ENCODE measurements around the gene SCLY.

Gene SCLY

GRCh38 chr2:238097988-238098871 is 37.4 kb downstream of the SCLY start:
- no peak for DNase-seq (ENCODE audit: low read depth)

- no peak for DNase-seq (ENCODE audit: low read depth)
Observed at GRCh38 chr2:238098901-238099713, 38.3 kb downstream of the SCLY start.

GRCh38 chr2:238099714-238100048 is 38.9 kb downstream of the SCLY start:
- no peak for DNase-seq (ENCODE audit: low read depth)

- DNase-seq (ENCODE audit: low read depth): no peak
Observed at GRCh38 chr2:238100049-238100820, 39.4 kb downstream of the SCLY start, which contains the start of gene ESPNL. TSS of gene ESPNL (plus strand) at chr2:238100340. CDS start at chr2:238100420, 80 bp downstream.

GRCh38 chr2:238100821-238101771 is 40.3 kb downstream of the SCLY start:
- no peak for DNase-seq (ENCODE audit: low read depth)

- DNase-seq (ENCODE audit: low read depth): no peak
Observed at GRCh38 chr2:238101891-238102841, 41.4 kb downstream of the SCLY start.

- no peak for DNase-seq (ENCODE audit: low read depth)
Observed at GRCh38 chr2:238102865-238103264, 42.1 kb downstream of the SCLY start.

- no peak for DNase-seq (ENCODE audit: low read depth)
Observed at GRCh38 chr2:238103465-238104225, 42.8 kb downstream of the SCLY start.

- no peak for DNase-seq (ENCODE audit: low read depth)
Observed at GRCh38 chr2:238104226-238104690, 43.5 kb downstream of the SCLY start.

GRCh38 chr2:238104691-238105371 is 44.0 kb downstream of the SCLY start:
- no peak for DNase-seq (ENCODE audit: low read depth)

GRCh38 chr2:238105506-238106338 is 44.9 kb downstream of the SCLY start:
- no peak for DNase-seq (ENCODE audit: low read depth)

GRCh38 chr2:238106339-238106697 is 45.5 kb downstream of the SCLY start:
- DNase-seq (ENCODE audit: low read depth): no peak

- no peak for DNase-seq (ENCODE audit: low read depth)
Observed at GRCh38 chr2:238106698-238107524, 46.1 kb downstream of the SCLY start.

- no peak for DNase-seq (ENCODE audit: low read depth)
Observed at GRCh38 chr2:238107525-238108422, 47.0 kb downstream of the SCLY start.

GRCh38 chr2:238108423-238109183 is 47.8 kb downstream of the SCLY start:
- DNase-seq (ENCODE audit: low read depth): no peak
